H1 (cell line): ENCODE data around the gene CDH16. TPM values are rescaled to one million over a fixed set of nuclear protein-coding genes. Genes with fewer than 3 reads are reported as not detected.

ENCODE experiments used
- CTCF ChIA-PET: fragments of 300-600 bp; sonication (Branson Sonifier 250); formaldehyde crosslinking; loops from one replicate; lab custom pipeline; 2021; ENCODE audit not compliant: partially characterized antibody; lab: Charles Lee
- POLR2A ChIA-PET: fragments of 300-600 bp; sonication (Branson Sonifier 250); formaldehyde crosslinking; loops from one replicate; lab custom pipeline; 2021; ENCODE audit warnings: inconsistent platforms; ENCODE audit not compliant: partially characterized antibody; lab: Charles Lee
- DNase-seq, 2 experiments: peaks; one replicate each; pipeline versions ENCODE4 v3.0.0 to v3.0.0-alpha.2; 2010 to 2022; ENCODE audit warnings: low spot score in 2 of 2, low read depth in 1 of 2, mixed read lengths in 1 of 2
- FAIRE-seq: peaks from 2 replicates; lab custom pipeline; 2011; peaks lifted over from hg19 to GRCh38; lab: Jason Lieb, UNC
- H2AFZ ChIP-seq: 2 replicates; pipeline ENCODE4 v1.8.1; 2012; ENCODE audit warnings: low read length, inconsistent platforms
- H2AK5ac ChIP-seq: 2 replicates; pipeline ENCODE4 v1.6.1; 2013; ENCODE audit warnings: low read depth, low read length
- H2BK120ac ChIP-seq: replicated peaks from 2 replicates; pipeline ENCODE3; 2013; ENCODE audit warnings: low read depth, low read length, inconsistent platforms
- H2BK12ac ChIP-seq: 2 replicates; pipeline ENCODE4 v1.6.1; 2013; ENCODE audit warnings: low read depth, low read length
- H2BK15ac ChIP-seq: 2 replicates; pipeline ENCODE4 v1.6.1; 2013; ENCODE audit warnings: low read length
- H2BK20ac ChIP-seq: 2 replicates; pipeline ENCODE4 v1.6.1; 2013; ENCODE audit warnings: low read length
- H2BK5ac ChIP-seq: 2 replicates; pipeline ENCODE4 v1.6.1; 2013; ENCODE audit warnings: low read depth, low read length
- H3K14ac ChIP-seq: 2 replicates; pipeline ENCODE4 v1.6.1; 2013; ENCODE audit warnings: inconsistent platforms; ENCODE audit not compliant: insufficient read length
- H3K18ac ChIP-seq: 2 replicates; pipeline ENCODE4 v1.6.1; 2013; ENCODE audit warnings: low read length; ENCODE audit errors: extremely low read depth
- H3K23ac ChIP-seq: 2 replicates; pipeline ENCODE4 v1.6.1; 2013; ENCODE audit warnings: inconsistent platforms; ENCODE audit not compliant: insufficient read length
- H3K23me2 ChIP-seq: 2 replicates; pipeline ENCODE4 v1.6.1; 2013; ENCODE audit warnings: low read depth, low read length
- H3K27ac ChIP-seq: 2 replicates; pipeline ENCODE4 v1.6.1; 2011; ENCODE audit warnings: low read depth, low read length, inconsistent platforms
- H3K27me3 ChIP-seq, 4 experiments: replicated peaks in 1 of 4; 1 replicate in 1 of 4; 2 replicates in 3 of 4; pipeline versions ENCODE4 v1.6.1 to v1.8.1; 2011 to 2013; ENCODE audit warnings: low read length in 3 of 4, mild to moderate bottlenecking in 3 of 4, inconsistent platforms in 2 of 4, mixed read lengths in 2 of 4, moderate library complexity in 1 of 4; ENCODE audit not compliant: control insufficient read depth in 3 of 4, insufficient read depth in 3 of 4; ENCODE audit errors: extremely low read depth in 1 of 4
- H3K36me3 ChIP-seq, 4 experiments: 2 replicates each; pipeline versions ENCODE4 v1.6.1 to v1.8.1; 2011 to 2013; ENCODE audit warnings: mild to moderate bottlenecking in 4 of 4, low read length in 3 of 4, moderate library complexity in 2 of 4, control low read depth in 1 of 4, inconsistent platforms in 1 of 4; ENCODE audit not compliant: insufficient read depth in 4 of 4, control insufficient read depth in 2 of 4
- H3K4ac ChIP-seq: replicated peaks from 2 replicates; pipeline ENCODE3; 2013; ENCODE audit warnings: low read length, low read depth, mixed read lengths, inconsistent platforms; ENCODE audit not compliant: insufficient read length
- H3K4me1 ChIP-seq, 4 experiments: replicated peaks in 1 of 4; 1 replicate in 1 of 4; 2 replicates in 3 of 4; pipeline versions ENCODE4 v1.6.1 to v1.8.1; 2011 to 2013; ENCODE audit warnings: low read length in 3 of 4, inconsistent platforms in 2 of 4, mixed read lengths in 1 of 4; ENCODE audit not compliant: insufficient read depth in 4 of 4, control insufficient read depth in 3 of 4
- H3K4me2 ChIP-seq, 2 experiments: 2 replicates each; pipeline versions ENCODE4 v1.6.1 to v1.8.1; 2011 to 2013; ENCODE audit warnings: low read depth in 2 of 2, low read length in 2 of 2, control low read depth in 1 of 2, inconsistent platforms in 1 of 2, mild to moderate bottlenecking in 1 of 2; ENCODE audit not compliant: insufficient read depth in 1 of 2
- H3K4me3 ChIP-seq, 4 experiments: fragments of 200-600, 300-600 bp in 1 of 4; sonication (generic), shearing (Covaris generic), sonication (Bioruptor Twin) in 1 of 4; 2 replicates each; pipeline versions ENCODE4 v1.5.1 to v1.8.1; 2011 to 2016; ENCODE audit warnings: low read length in 4 of 4, low read depth in 3 of 4, control low read depth in 2 of 4, inconsistent platforms in 2 of 4, mild to moderate bottlenecking in 2 of 4, mixed read lengths in 1 of 4, moderate library complexity in 1 of 4; ENCODE audit not compliant: insufficient read depth in 2 of 4; ENCODE audit errors: extremely low read depth in 1 of 4
- H3K56ac ChIP-seq: replicated peaks from 2 replicates; pipeline ENCODE3; 2013; ENCODE audit warnings: low read depth, mild to moderate bottlenecking, mixed read lengths, low read length, inconsistent platforms; ENCODE audit not compliant: insufficient read length
- H3K79me1 ChIP-seq: 2 replicates; pipeline ENCODE4 v1.6.1; 2013; ENCODE audit warnings: low read depth, low read length, control low read depth
- H3K79me2 ChIP-seq, 2 experiments: 2 replicates each; pipeline versions ENCODE4 v1.6.1 to v1.8.1; 2012 to 2013; ENCODE audit warnings: low read length in 2 of 2, mild to moderate bottlenecking in 2 of 2, inconsistent platforms in 1 of 2; ENCODE audit not compliant: insufficient read depth in 2 of 2, control insufficient read depth in 1 of 2
- H3K9ac ChIP-seq, 4 experiments: replicated peaks in 1 of 4; 1 replicate in 1 of 4; 2 replicates in 3 of 4; pipeline versions ENCODE4 v1.6.1 to v1.8.1; 2011 to 2013; ENCODE audit warnings: low read depth in 3 of 4, low read length in 3 of 4, control low read depth in 2 of 4, mild to moderate bottlenecking in 2 of 4, moderate library complexity in 2 of 4, inconsistent platforms in 1 of 4; ENCODE audit errors: extremely low read depth in 1 of 4
- H3K9me3 ChIP-seq, 2 experiments: 2 replicates each; pipeline versions ENCODE4 v1.6.1 to v1.8.1; 2012 to 2013; ENCODE audit warnings: mild to moderate bottlenecking in 2 of 2, moderate library complexity in 2 of 2, control low read depth in 1 of 2, inconsistent platforms in 1 of 2, low read depth in 1 of 2, low read length in 1 of 2, mixed read lengths in 1 of 2; ENCODE audit not compliant: insufficient read depth in 2 of 2
- H4K20me1 ChIP-seq, 2 experiments: replicated peaks in 1 of 2; 2 replicates each; pipeline versions ENCODE3 to v1.8.1; 2011 to 2013; ENCODE audit warnings: inconsistent platforms in 2 of 2, low read length in 2 of 2, mild to moderate bottlenecking in 1 of 2; ENCODE audit not compliant: insufficient read depth in 2 of 2, control insufficient read depth in 1 of 2
- H4K5ac ChIP-seq: 2 replicates; pipeline ENCODE4 v1.6.1; 2013; ENCODE audit warnings: low read length, low read depth, mixed read lengths, inconsistent platforms; ENCODE audit not compliant: insufficient read length
- H4K8ac ChIP-seq: 2 replicates; pipeline ENCODE4 v1.8.0; 2013; ENCODE audit warnings: mild to moderate bottlenecking, moderate library complexity, low read length, inconsistent platforms; ENCODE audit not compliant: insufficient read depth; ENCODE audit errors: extremely low read depth
- H4K91ac ChIP-seq: replicated peaks from 2 replicates; pipeline ENCODE3; 2013; ENCODE audit warnings: low read length, mixed read lengths, inconsistent platforms; ENCODE audit not compliant: insufficient read length
- GTF2F1 ChIP-seq: IDR thresholded peaks from 2 replicates; pipeline ENCODE4 v1.6.1; 2012; ENCODE audit warnings: low read depth, low read length, improper control_type of control experiment, borderline replicate concordance
- POLR2AphosphoS5 ChIP-seq: IDR thresholded peaks from 2 replicates; pipeline ENCODE4 v1.6.1; 2011; ENCODE audit warnings: low read depth, low read length
- ZNF274 ChIP-seq: IDR thresholded peaks from 2 replicates; pipeline ENCODE4 v1.7.0; 2012; ENCODE audit warnings: low read length, borderline replicate concordance; ENCODE audit errors: extremely low read depth
- WGBS, 2 experiments: shearing (Covaris generic) in 1 of 2; methylation state at CpG; one replicate each; pipeline versions ENCODE4 v1.1.6 to v1.1.7; 2013 to 2015; ENCODE audit warnings: low lambda C conversion rate in 2 of 2, mixed read lengths in 2 of 2, inconsistent platforms in 1 of 2, low coverage in 1 of 2, missing lambda C conversion rate in 1 of 2; ENCODE audit not compliant: insufficient replicate concordance in 2 of 2, insufficient coverage in 1 of 2, insufficient read length in 1 of 2; ENCODE audit errors: extremely low coverage in 1 of 2, missing lambda C conversion rate in 1 of 2; 5-methylcytosine and 5-hydroxymethylcytosine counted together
- long read RNA-seq, 2 experiments: library from RNA in 1 of 2; library from capped mRNA in 1 of 2; stranded (forward); transcript quantifications; one replicate each; pipeline ENCODE4 v2.0.0, GENCODE V29; 2021; ENCODE audit warnings: inconsistent platforms in 1 of 2
- polyA minus RNA-seq, 3 experiments: library from RNA; depleted of rRNA, polyadenylated mRNA; stranded (reverse); fragments of >200 nt; gene quantifications; 1 replicate in 2 of 3; 2 replicates in 1 of 3; pipeline ENCODE4 v1.2.3, GENCODE V29; 2011
- polyA plus RNA-seq, 7 experiments: library from polyadenylated mRNA; depleted of rRNA in 3 of 7; stranded (reverse) in 5 of 7; unstranded in 2 of 7; fragments of >200 nt in 5 of 7; fragments of 200-250 nt in 2 of 7; gene quantifications; 1 replicate in 5 of 7; 2 replicates in 1 of 7; 4 replicates in 1 of 7; pipeline versions ENCODE4 v1.2.1 to v1.2.3, GENCODE V29; 2011 to 2013; ENCODE audit warnings: missing spikeins in 2 of 7, mixed read lengths in 2 of 7
- total RNA-seq: library from RNA; stranded (reverse); fragmentation: NEBNext Ultra II Directional; extraction: Animal tissue kit (Norgen Biotek cat#: 25700); gene quantifications from 2 replicates; pipeline ENCODE4 v1.2.1, GENCODE V29; 2021

CDH16 gene
- not detected in 2 replicates for total RNA-seq
- polyA plus RNA-seq (2011; rRNA removed), result not detected in 2 replicates
- not detected for polyA plus RNA-seq (2011; cell fraction: cytosol; rRNA removed)
- polyA plus RNA-seq (2011; cell fraction: nucleus; rRNA removed), result not detected
- not detected in 4 replicates for polyA plus RNA-seq (2012, experiment 1 of 2)
- polyA plus RNA-seq (2012, experiment 2 of 2), result not detected
- not detected for polyA plus RNA-seq (2013, experiment 1 of 2)
- not detected for polyA plus RNA-seq (2013, experiment 2 of 2)
- polyA minus RNA-seq (2011; rRNA and poly(A)+ RNA removed), result not detected in 2 replicates
- polyA minus RNA-seq (2011; cell fraction: cytosol; rRNA and poly(A)+ RNA removed), result not detected
- not detected for polyA minus RNA-seq (2011; cell fraction: nucleus; rRNA and poly(A)+ RNA removed)
- long read RNA-seq, experiment 1, result 0 reads
- long read RNA-seq, experiment 2, result 0 reads

GRCh38 chr16:66918803-66919568, at the start of gene CDH16:
CDH16 (minus strand) TSS chr16:66918885; CDS start chr16:66918065, 820 bp downstream.
- DNase-seq (no peak), FAIRE-seq (no peak)
- Histone ChIP-seq H3K36me3 (no peaks in the 10 kb centered on the region), H3K9me3 (no peaks in the 10 kb centered on the region), H3K4me2 (no peak within 1 kb of the TSS), H3K56ac (no peak within 1 kb of the TSS), H2BK12ac (no peak within 1 kb of the TSS), H3K23me2 (peaks cover 3% of the 10 kb centered on the region; the same call in 1 of the 2 replicates), H2BK15ac (no peak within 1 kb of the TSS), H4K5ac (no peak within 1 kb of the TSS), H2BK20ac (no peak within 1 kb of the TSS), H3K27me3 (peaks cover 4 to 12% (median 8%) of the 10 kb centered on the region in 4 experiments; a peak in 6 of 7 replicates), H3K14ac (no peak within 1 kb of the TSS), H2BK120ac (no peak within 1 kb of the TSS), H2AFZ (no peak within 1 kb of the TSS), H3K79me2 (no peaks in the 10 kb centered on the region), H2AK5ac (no peak within 1 kb of the TSS), H3K4ac (no peak within 1 kb of the TSS), H3K4me1 (no peaks in the 10 kb centered on the region; a peak in 1 of 7 replicates), H2BK5ac (no peak within 1 kb of the TSS), H3K9ac (no peak within 1 kb of the TSS; a peak in 2 of 7 replicates), H4K91ac (no peak within 1 kb of the TSS), H3K23ac (no peak within 1 kb of the TSS), H3K27ac (no peak within 1 kb of the TSS), H4K8ac (no peak within 1 kb of the TSS), H4K20me1 (peaks cover 0 to 4% of the 10 kb centered on the region in 2 experiments), H3K4me3 (no peak within 1 kb of the TSS), H3K18ac (no peak within 1 kb of the TSS), H3K79me1 (peaks cover 2% of the 10 kb centered on the region; the same call in 1 of the 2 replicates)
- no peak for TF ChIP-seq ZNF274
- TF ChIP-seq GTF2F1, result no peak
- TF ChIP-seq POLR2AphosphoS5, result no peak
- WGBS, 2 experiments, result 86% methylated on average over 7 of the region's 7 CpGs; no CpG with 5 or more reads in 1 of the 2 experiments
- CTCF ChIA-PET, result interaction anchor here (1.0 to 42.0 kb wide), 7 partner anchors 3 to 261 kb away, joined by 3 to 1009 read pairs (median 4); partner anchors contain the start of genes CDH16, CES3, DYNC1LI2 and PDP2
- POLR2A ChIA-PET, result interaction anchor here (0.8 to 1.7 kb wide), 6 partner anchors 14 to 39 kb away, joined by 3 to 5 read pairs (median 3); partner anchors contain the start of gene PDP2
